Superior temporal gyrus (tissue), 1 donor: ENCODE data around the gene PSD2.
A peak's percentile ranks its signal among the peaks of the same experiment; 100 is the strongest.

Experiments used
- DNase-seq: peaks from one replicate; pipeline ENCODE4 v3.0.0-alpha.2; 2016; ENCODE audit errors: extremely low spot score

Gene PSD2

GRCh38 chr5:139854953-139855352 is 59.3 kb downstream of the PSD2 start:
- DNase-seq, result no peak

DNA sequence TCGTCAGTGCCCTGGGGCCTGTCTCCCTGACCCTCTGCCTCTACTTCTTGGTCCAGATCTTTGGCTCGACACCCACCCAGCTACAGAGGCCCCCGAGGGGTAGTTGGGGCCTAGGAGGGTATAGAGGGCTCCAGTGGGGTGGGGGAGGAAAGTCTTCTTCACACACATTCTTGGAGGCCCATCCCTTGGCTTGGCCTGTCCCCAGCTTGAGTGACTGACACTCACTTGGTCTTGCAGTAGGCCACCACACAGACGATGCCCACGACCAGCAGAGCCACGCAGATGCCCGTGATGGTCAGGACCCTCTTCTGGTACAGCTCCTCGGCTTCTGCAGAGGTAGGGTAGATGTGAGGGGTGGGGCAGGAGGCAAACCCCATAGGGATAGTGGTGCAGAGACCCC is 59.8 kb downstream of the PSD2 start:
- DNase-seq, result no peak

DNA sequence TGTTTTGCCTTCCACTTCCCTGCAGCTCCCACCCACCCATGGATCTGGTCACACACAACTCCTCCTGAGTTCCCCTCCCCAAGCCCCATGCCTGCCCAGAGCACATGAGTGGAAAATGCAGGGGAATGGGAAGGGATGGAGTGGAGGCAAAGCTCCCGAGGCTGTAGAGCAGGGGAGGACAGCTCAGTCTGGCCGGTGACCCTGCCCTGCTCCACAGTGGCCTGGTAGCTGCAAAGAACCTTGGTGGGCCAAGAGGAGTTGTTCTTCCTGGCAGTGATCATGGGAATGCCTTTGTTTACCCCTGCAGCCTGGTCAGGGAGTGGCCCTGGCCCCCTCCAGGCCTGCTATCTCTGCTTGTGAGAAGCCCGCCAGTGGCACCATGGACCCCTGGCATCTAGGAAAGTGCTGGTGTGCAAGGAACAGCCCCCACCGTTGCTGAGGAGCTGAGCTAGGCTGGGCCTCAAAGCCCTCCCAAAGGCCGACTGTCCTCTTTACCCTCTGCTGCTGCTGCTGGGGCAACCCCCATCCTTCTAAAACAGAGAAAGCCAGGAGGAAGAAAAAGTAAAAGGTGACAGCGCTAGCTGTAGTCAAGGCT is 60.4 kb downstream of the PSD2 start:
- no peak for DNase-seq

DNA sequence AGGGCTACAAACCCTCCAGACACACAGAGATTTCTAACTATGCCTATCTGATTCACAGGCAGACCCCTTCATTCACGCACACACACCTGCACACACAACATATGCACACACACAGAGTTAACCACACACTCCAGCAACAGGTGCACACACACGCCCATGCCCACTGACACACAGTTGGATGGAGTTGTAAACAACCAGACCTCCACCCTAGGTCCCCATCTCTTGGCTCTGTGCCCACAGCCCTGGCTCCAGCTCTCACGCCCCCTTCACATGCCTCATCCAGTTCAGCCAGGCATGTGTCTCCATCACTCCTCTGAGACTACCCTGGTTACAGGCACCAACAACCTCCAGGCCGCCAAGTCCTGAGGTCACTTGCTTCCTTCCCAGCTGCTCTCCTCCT is 61.1 kb downstream of the PSD2 start:
- no peak for DNase-seq

DNA sequence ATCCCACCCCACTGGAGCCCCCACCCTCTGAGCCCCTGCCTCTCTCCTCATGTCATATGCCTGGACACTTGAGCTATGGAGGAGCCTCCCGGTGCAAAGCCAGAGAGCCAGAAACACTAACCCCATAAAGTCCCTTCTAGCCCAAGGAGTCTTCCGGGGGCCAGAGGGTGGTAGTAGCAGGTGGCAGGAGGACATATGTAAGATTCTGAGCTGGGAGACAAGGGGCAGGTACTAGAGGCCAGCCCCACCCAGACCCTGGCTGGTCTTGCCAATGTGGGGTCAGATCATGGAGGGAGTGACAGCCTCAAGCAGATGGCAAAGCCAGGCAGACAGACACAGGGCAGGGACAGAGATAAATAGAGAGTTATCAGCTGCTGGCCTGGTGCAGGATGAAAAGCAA is 63.4 kb downstream of the PSD2 start:
- DNase-seq, result no peak

DNA sequence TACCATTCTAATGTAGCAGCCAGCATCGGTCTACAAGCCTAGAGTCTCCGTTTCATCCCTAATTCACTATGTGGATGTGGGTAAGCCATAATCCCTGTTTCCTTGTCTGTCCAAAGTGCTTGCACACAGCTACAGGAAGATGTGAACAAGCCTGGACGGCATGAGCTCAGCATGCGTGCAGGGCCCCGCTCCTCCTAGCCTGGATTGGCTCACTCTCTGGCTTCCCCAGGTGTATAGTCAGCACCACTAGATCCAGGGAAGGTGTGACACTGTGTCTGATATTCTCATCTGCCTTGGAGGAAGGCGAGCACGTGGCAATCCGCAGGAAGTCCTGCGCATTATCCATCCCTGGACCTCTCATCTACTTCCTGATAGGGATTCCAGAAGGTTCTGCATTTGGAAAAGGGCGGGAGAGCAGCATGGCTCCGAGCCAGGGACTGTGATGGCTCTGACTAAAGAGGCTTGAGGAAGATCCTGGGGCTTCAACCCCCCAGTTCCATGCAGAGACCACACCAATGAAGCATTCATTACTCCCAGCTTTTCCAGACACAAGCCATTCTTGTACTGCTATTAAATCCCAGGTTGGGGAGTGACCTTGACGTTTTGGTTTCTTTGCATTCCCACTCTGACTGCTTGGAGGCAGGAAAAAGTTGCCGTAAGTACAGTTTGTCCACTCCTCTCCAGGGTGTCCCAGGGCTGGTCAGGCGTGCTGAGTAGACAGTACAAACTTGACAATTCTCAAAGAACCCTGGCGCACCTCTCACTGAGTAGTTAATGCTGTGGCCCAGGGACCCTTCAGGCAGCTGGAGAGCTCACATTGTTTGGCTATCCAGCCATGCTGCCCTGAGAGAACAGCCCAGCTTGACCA is 65.6 kb downstream of the PSD2 start:
- DNase-seq, result no peak

- DNase-seq, result no peak
Observed at GRCh38 chr5:139861889-139862207, 66.2 kb downstream of the PSD2 start.

DNA sequence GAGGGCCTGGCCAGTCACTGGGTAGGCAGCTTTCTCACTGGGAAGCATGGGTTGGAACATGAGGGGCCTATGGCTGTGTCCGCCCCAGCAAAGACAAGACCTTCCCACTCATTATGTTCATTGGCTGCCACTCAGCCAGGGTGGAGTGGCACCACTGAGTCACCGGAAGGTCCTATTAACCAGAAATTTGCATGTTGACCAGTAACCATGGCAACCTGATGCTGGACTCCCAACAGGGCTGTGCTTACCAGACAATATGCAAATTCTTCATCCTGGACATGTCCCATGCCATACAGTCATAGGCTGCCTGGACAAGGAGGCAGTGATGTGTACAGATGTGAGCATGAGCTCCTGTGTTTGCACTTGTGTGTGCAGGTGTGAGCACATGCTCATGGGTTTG is 66.7 kb downstream of the PSD2 start:
- no peak for DNase-seq

- DNase-seq, result no peak
Observed at GRCh38 chr5:139862803-139863202, 67.2 kb downstream of the PSD2 start.

DNA sequence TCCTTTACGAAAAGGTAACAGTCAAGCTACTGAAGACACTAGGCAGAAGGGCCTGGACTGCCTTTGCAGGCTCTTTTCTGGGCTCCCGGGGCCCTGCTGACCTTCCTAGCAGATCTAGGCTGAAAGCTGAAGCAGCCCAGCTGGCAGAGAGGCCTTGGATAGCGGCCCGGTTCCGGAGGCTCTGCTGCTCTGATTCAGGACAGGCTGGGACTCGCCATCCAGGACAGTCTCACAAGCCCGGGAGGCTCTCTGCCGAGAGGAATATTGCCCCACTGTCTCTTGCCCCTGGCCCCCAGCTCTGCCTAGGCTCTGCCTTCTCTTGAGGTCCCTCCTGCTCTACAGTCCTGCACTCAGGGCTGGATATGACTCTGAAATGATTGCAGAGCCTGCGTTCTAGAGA is 67.8 kb downstream of the PSD2 start:
- peak; percentile 81 for DNase-seq

DNA sequence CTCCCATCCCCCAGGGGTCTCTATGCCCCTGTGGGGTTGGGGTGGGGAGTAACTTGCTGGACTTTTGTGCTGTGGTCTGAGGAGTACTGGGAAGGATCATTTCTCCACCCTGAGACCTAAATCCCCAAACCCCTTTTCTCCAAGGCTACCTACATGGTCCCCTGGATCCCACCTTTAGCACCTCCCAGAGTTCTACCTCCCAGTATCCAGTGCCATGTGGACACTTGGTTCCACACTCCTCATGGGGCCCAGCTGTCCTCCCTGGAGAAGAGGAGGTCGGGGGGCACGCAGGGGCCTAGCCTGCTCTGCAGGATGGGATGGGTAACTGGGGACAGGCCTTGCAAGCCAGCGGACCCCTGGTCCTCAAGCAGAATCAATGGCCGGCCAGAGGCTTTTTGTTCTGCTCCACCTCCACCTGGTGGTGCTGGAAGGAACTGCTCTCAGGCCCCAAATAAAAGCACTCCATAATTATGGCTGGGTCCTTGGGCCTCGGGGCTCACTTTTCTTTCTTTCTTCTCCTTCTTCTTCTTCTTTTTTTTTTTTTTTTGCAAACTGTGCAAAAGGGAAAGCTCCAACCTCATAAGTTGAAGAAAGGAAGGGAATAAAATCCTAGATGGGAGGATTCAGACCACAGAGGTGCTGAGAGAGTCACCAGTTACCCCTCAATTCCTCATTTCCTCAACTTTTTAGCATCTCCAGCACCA is 68.4 kb downstream of the PSD2 start:
- peak; percentile 89 for DNase-seq

DNA sequence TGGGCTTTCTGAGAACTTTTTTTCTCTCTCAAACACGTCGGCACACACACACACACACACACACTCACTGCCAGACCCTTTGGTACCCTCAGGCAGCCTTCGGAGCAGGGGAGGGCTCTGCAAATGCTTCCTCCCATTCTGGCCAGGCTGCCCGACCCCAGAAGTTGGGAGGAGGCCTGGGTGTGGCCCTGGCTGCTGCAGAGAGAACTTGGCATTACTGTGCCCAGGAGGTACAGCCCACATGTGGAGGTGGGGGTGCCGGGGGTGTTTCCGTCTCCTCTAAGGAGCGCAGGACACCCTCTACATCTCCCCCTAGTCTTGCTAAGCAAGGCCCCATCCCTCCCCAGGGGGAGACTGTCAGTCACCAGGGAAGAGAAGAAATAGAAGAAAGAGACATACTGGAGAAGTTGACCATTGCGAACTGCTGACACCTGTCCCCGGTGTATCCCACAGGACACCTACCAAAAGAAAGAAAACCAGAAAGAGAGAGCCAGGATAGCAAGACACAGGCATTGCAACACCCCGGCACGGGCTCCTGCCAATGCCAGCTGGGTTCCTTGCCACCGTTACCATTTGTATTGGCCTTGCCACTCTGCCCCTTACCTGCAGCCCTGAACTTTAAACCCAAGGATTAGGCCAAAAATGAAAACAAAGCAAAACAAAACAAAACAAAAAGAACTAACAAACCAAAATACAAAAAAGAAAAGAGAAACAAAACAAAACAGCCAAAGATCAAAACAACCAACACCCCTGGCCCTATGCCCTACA is 69.3 kb downstream of the PSD2 start:
- DNase-seq, result no peak

DNA sequence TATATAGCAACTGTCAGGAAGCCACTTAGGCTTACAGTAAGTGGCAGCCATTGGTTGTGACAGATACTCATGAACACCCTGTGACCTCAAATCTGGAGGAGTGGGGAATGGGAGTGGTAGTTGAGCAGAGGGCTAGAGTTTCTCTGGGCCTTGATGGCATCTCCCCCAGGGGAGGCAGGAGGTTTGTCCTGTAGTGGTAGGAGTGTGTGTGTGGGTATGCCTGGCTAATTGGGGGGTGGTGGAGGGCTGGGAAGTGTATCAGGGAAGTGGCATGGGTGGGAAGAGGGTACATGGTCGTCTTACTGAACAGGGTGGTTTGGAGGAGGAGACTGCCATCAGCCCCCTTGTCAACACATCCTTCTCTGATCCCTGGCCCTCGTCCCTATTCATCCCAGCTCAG is 71.5 kb downstream of the PSD2 start:
- DNase-seq, result no peak

- DNase-seq, result no peak
Observed at GRCh38 chr5:139867581-139867980, 72.0 kb downstream of the PSD2 start.

GRCh38 chr5:139869042-139869790 is 73.6 kb downstream of the PSD2 start:
- no peak for DNase-seq

DNA sequence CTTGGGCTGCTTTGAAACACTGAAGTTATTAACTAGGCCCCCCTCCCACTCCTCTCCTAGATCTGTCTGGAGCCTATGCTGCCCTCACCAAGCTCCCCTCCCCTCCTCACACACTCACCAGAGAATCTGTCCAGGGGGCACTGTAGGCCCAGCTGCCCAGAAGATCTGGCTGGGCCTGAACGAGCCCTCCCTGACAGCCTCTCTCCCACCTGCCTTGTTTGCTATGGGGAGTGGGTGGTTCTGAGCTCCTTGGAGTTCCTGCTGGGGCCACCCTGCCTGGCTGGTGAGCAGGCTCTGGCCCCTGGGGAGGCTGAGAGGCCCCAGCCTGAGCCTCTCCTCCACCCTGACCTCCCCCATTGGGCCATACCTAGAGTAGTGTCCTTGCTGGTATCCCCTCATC is 75.1 kb downstream of the PSD2 start:
- no peak for DNase-seq

DNA sequence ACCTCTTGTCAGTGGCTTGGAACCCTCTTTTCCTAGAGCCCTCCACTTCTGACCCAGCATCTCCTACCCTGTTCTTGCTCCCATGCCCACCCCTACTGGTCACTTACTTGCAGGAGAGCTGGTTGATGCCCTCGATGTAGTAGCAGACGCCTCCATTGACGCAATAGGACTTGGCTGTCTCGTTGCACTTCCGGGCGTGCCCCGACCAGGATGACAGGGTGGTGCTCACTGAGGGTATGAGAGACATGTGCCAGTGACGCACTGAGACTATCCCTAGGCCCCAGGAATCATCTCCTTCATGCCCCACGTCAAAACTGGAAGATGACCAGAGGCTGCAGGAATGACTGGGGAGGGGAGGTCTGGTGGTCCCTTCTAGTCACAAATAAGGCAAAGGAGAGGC is 76.0 kb downstream of the PSD2 start:
- DNase-seq, result no peak

DNA sequence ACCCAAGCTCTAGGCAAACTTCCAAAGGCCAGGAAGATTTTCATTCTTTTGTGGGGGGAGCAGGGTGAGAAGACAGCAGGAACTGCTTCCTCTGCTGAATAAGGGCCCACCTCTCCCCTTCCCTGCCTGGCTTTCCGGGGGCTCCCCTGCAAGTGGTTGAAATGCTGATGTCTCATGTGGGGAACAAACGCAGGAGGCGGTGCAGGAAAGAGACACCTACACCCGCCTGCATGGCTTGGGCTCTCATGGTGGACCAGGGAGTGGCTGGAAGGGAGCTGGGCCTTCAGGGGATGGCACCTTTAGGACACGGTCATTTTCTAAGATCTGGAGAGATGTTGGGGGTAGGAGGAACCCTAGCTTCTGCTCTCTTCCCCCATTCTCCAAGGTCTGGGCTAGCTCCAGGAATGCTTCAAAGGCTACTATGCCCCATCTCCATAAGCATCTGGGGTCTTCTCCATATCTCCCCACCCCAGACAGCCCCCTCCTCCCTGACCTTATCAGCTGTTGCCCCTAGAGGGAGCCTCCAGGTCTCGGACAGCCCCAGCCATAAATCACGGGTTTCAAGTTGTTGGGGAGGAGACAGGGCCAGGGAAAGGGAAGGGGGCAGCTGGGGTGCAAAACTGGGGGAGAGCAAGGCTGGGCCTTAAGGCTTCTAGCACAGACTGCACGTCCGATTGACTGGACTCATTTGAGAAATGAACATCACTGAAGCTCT is 76.6 kb downstream of the PSD2 start:
- no peak for DNase-seq

DNA sequence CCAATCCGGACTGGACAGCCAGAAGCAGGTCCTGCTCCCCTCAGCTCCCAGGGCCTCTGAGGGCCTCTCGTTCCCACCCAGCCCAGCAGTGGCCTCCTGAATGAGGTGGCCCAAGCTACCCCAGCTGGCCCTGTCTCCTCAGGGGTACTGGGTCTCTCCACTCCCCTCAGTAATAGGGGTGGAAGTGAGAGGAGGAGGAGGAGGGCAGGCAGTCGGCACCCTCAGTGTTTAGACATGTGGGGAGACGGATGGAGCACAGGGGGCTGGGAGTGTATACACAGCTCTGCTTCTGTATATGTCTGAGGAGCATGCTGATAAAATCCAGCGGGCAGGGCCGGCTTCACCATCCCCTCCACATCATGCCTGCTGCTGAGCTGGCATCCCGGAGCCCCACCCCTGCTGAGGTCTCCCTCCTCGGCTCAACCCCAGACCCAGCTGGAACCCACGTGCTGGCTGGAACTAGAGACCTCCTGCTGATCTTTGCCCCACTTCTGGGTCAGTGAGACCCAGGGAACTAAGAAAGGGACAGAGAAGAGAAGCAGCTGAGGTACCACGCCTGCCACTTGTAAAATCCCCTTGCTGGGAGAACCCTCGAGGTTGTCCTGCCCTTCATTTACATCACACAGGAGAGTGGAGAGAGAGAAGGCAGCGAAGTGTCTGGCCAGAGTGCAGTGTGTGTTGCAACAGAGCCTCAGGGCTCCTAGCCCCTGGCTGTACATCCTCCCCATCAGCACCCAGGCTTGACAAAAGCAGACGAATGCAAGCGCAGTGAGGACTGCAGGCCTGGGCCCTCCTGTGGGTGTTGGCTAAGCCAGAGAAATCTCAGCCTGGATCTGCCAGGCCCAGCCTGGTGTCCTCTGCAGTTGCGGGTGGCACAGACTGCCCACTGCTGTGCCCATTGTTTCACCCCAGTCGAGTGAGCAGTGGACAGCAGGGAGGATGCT is 77.5 kb downstream of the PSD2 start:
- no peak for DNase-seq

DNA sequence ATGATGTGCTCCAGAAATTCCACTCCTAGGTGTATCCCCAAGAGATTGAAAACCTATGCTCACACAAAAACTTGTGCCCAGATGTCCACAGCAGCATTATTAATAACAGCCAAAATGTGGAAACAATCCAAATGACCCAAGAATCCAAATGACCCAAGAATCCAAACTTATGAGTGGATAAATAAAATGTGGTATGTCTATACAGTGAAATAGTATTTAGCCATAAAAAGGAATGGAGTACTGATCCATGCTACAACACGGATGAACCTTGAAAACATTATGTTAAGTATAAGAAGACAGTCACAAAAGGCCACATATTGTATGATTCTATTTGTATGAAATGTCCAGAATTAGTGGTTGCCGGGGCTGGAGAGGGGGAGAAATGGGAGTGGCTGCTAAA is 80.3 kb downstream of the PSD2 start:
- no peak for DNase-seq
